Mucosa of stomach (tissue), 1 donor: ENCODE results near the gene TEDC1.

Source experiments
- H3K27me3 ChIP-seq: one replicate; pipeline ENCODE4 v1.7.0; 2013; ENCODE audit warnings: mild to moderate bottlenecking, low read length; ENCODE audit not compliant: control insufficient read depth, insufficient read depth
- H3K36me3 ChIP-seq: one replicate; pipeline ENCODE4 v1.7.0; 2013; ENCODE audit warnings: low read length; ENCODE audit not compliant: control insufficient read depth, insufficient read depth
- H3K4me1 ChIP-seq: one replicate; pipeline ENCODE4 v1.7.0; 2013; ENCODE audit warnings: mild to moderate bottlenecking, low read length; ENCODE audit not compliant: control insufficient read depth, insufficient read depth
- H3K4me3 ChIP-seq: one replicate; pipeline ENCODE4 v1.7.0; 2013; ENCODE audit warnings: low read length
- H3K9ac ChIP-seq: one replicate; pipeline ENCODE4 v1.7.0; 2013; ENCODE audit warnings: mild to moderate bottlenecking, low read length, moderate library complexity
- H3K9me3 ChIP-seq: one replicate; pipeline ENCODE4 v1.7.0; 2013; ENCODE audit warnings: mild to moderate bottlenecking, low read length, moderate library complexity; ENCODE audit not compliant: control insufficient read depth
- donor health status: Pancreatic carcinoma.

The TEDC1 gene

DNA sequence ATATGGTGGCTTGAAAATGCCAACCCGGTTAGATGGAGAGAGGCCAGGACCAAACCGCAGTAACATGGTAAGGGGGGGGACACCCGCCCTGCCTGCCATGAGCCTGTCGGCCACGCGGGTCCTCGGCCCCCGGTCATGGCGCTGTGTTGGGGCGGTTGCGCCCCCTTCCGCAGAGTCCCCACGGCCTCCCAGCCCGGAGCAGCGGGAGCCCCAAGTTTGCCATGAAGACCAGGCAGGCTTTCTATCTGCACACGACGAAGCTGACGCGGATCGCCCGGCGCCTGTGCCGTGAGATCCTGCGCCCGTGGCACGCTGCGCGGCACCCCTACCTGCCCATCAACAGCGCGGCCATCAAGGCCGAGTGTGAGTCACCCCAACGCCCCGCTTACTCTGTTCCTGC is 26.5 kb upstream of the TEDC1 start:
- peaks cover 10% of the 10 kb centered on the region for H3K4me1 ChIP-seq
- H3K27me3 ChIP-seq, result no peaks in the 10 kb centered on the region
- no peaks in the 10 kb centered on the region for H3K9me3 ChIP-seq
- H3K4me3 ChIP-seq, result no peak overlapping the region
- no peaks in the 10 kb centered on the region for H3K36me3 ChIP-seq
- no peak overlapping the region for H3K9ac ChIP-seq

- peaks cover 13% of the 10 kb centered on the region for H3K4me1 ChIP-seq
- no peaks in the 10 kb centered on the region for H3K36me3 ChIP-seq
- H3K9ac ChIP-seq, result no peak overlapping the region
- H3K9me3 ChIP-seq, result no peaks in the 10 kb centered on the region
- no peaks in the 10 kb centered on the region for H3K27me3 ChIP-seq
- H3K4me3 ChIP-seq, result no peak overlapping the region
These were observed 25.6 kb upstream of the TEDC1 start for GRCh38 chr14:105465209-105466031.

DNA sequence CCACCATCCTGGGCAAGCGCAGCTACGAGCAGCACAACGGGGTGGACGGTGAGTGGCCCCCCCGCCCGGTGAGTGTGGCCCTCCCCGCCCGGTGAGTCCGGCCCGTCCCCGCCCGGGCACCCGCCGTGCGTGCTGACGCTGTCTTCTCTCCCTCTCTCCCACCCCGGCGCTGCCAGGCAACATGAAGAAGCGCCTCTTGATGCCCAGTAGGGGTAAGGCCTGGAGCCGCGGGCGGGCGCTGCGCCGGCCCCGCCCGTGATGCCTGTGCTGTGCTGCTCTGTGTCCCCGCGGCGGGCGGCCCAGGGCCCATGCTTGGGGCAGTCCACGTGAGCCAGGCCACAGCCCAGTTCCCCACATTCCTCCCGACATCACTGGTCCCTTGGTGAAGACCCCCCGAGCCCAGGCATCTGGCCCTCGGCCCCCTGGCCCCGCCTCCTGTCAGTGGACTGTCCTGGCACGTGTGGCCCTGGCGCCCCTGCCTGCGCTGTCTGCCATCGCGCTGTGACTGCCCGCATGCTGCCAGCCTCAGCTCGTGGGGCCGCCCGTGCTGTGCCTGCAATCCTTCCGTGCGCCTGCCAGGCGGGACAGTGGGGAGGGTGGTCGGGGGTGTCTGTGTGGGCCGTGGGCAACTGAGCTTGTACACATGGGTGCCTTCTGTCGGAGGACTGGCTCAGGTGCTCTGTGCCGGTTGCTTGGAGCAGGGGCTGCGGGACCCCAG is 24.4 kb upstream of the TEDC1 start:
- Histone ChIP-seq H3K4me3 (no peak overlapping the region), H3K4me1 (peaks cover 14% of the 10 kb centered on the region), H3K27me3 (no peaks in the 10 kb centered on the region), H3K9me3 (no peaks in the 10 kb centered on the region), H3K36me3 (no peaks in the 10 kb centered on the region), H3K9ac (no peak overlapping the region)

GRCh38 chr14:105467249-105467941 is 23.7 kb upstream of the TEDC1 start:
- no peaks in the 10 kb centered on the region for H3K36me3 ChIP-seq
- H3K9ac ChIP-seq, result no peak overlapping the region

GRCh38 chr14:105467942-105468471 is 23.0 kb upstream of the TEDC1 start:
- H3K9me3 ChIP-seq, result no peaks in the 10 kb centered on the region
- H3K36me3 ChIP-seq, result no peaks in the 10 kb centered on the region
- no peak overlapping the region for H3K9ac ChIP-seq
- H3K4me1 ChIP-seq, result peaks cover 27% of the 10 kb centered on the region
- H3K27me3 ChIP-seq, result no peaks in the 10 kb centered on the region
- no peak overlapping the region for H3K4me3 ChIP-seq

More at GRCh38 chr14:105467249-105467941, 23.7 kb upstream of the TEDC1 start:
- no peaks in the 10 kb centered on the region for H3K27me3 ChIP-seq
- H3K4me3 ChIP-seq, result no peak overlapping the region
- no peaks in the 10 kb centered on the region for H3K9me3 ChIP-seq
- peaks cover 21% of the 10 kb centered on the region for H3K4me1 ChIP-seq

- no peaks in the 10 kb centered on the region for H3K36me3 ChIP-seq
- H3K27me3 ChIP-seq, result no peaks in the 10 kb centered on the region
- H3K4me1 ChIP-seq, result peaks cover 34% of the 10 kb centered on the region
- H3K9ac ChIP-seq, result no peak overlapping the region
- H3K4me3 ChIP-seq, result no peak overlapping the region
- no peaks in the 10 kb centered on the region for H3K9me3 ChIP-seq
These were observed 22.3 kb upstream of the TEDC1 start for GRCh38 chr14:105468621-105469241.

DNA sequence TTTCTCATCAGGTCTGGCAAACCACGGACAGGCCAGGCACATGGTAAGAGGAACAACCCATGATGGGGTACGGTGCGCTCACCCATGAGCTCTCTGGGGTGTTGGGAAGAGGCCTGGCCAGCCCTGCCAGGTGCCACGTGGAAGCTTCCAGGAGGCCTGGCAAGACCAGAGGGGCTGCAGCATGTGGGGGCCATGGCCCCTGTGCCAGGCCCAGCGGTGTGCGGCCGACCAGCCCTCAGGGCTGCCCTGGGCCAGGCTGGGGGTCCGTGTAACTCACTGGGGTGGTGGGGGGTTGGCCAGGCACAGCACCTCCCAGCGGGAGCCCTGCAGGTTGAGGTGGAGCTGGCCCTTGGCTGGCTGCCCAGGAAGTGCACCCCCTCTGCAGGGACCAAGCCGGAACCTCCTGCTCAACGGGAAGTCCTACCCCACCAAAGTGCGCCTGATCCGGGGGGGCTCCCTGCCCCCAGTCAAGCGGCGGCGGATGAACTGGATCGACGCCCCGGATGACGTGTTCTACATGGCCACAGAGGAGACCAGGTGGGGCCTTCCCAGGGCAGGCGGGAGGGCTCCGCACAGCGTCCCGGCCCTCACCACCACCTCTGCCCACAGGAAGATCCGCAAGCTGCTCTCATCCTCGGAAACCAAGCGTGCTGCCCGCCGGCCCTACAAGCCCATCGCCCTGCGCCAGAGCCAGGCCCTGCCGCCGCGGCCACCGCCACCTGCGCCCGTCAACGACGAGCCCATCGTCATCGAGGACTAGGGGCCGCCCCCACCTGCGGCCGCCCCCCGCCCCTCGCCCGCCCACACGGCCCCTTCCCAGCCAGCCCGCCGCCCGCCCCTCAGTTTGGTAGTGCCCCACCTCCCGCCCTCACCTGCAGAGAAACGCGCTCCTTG is 21.3 kb upstream of the TEDC1 start:
- H3K9me3 ChIP-seq, result no peaks in the 10 kb centered on the region
- no peaks in the 10 kb centered on the region for H3K27me3 ChIP-seq
- H3K4me3 ChIP-seq, result no peak overlapping the region
- peaks cover 36% of the 10 kb centered on the region for H3K4me1 ChIP-seq
- H3K9ac ChIP-seq, result no peak overlapping the region
- H3K36me3 ChIP-seq, result no peaks in the 10 kb centered on the region

GRCh38 chr14:105470350-105471296 is 20.4 kb upstream of the TEDC1 start:
- Histone ChIP-seq H3K4me3 (no peak overlapping the region), H3K9me3 (no peaks in the 10 kb centered on the region), H3K36me3 (no peaks in the 10 kb centered on the region), H3K4me1 (peaks cover 41% of the 10 kb centered on the region), H3K27me3 (peaks cover 4% of the 10 kb centered on the region), H3K9ac (no peak overlapping the region)

GRCh38 chr14:105471297-105471821 is 19.7 kb upstream of the TEDC1 start:
- Histone ChIP-seq H3K4me1 (peaks cover 48% of the 10 kb centered on the region), H3K4me3 (no peak overlapping the region), H3K9me3 (no peaks in the 10 kb centered on the region), H3K9ac (no peak overlapping the region), H3K36me3 (no peaks in the 10 kb centered on the region), H3K27me3 (peaks cover 7% of the 10 kb centered on the region)

DNA sequence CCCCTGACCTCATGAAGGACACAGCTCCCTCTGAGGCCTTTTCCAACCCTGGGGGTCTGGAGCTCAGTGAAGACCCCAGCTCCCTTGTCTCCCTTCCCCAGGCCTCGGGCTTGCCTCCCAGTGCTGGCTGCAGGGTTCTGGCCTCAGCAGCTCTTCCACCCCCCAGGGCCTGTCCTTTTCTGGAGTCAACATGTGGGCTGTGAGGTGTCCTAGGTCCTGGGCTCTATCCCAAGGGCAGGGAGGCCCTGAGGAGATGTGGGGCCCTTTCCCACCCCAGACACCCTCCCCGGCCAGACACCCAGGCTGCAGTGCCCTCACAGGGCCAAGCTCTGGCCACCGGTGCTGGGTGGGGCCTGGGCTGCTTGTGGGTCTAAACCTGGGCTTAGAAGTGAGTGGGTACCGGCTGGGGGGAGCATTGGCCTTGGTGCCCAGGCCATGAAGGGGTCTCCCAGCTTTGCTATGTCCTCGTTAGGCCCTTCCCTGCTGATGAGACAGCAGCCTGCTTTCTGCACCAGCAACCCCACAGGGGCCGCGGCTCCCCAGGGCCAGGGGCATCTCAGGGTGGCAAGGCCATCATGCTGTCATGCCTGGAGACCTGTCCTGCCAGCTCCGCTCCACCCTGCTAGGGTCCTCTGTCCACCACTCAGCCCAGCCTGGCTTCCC is 19.1 kb upstream of the TEDC1 start:
- Histone ChIP-seq H3K4me1 (peaks cover 54% of the 10 kb centered on the region), H3K9ac (no peak overlapping the region), H3K27me3 (peaks cover 7% of the 10 kb centered on the region), H3K36me3 (no peaks in the 10 kb centered on the region), H3K4me3 (no peak overlapping the region), H3K9me3 (no peaks in the 10 kb centered on the region)
